Measurements from ENCODE around the gene ZNF774. TPM values are rescaled to one million over a fixed set of nuclear protein-coding genes. Genes with fewer than 3 reads are reported as not detected.
"Not testable (repeated sequence)": the region's sequence is repeated elsewhere in the genome, so short reads cannot be mapped to it uniquely, and the experiment has no call there.

The ZNF774 gene
- total RNA-seq, result 6.1 TPM

DNA sequence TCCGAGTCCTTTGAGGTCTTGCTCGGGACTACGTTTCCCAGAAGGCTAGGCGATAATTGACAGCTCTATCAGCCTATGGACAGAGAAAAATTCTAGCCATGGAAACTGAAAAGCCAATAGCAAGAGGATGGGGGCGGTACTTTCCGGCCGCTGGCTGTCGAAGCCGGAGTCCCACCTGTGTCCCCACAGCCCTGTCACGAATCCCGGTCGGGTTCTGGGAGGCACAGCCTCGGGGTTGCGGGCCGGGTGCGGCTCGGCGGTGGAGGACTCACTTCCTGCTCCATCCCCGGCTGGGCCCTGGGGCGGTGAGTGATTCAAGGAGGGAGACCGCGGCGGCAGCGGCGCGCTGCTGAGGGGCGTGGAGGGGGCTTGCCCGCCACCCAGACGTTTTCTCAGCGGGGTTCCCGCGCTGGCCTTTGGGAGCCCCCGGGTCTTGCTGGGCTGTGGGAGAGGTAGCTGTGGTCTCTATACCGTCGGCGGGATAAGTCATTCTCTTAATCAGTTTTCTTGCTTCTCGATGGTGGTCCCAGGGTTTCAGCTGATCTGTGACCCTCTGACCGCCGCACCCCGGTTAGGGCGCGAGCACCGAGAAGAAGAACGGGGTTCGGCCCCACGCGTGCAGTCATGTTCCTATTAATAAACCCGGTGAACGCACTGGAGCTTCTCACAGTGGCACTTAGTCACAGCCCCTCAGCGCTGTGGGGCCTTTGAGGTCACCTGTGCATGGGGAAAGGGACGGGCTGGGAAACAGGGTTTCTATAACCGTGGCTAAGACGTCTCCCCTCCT, at the start of gene ZNF774:
Gene ZNF774, plus strand, starts transcription at position 178 of the 787 bp plus-strand sequence. CDS start 2,377 bp downstream, outside the sequence.
- peak; percentile 89 for DNase-seq

DNA sequence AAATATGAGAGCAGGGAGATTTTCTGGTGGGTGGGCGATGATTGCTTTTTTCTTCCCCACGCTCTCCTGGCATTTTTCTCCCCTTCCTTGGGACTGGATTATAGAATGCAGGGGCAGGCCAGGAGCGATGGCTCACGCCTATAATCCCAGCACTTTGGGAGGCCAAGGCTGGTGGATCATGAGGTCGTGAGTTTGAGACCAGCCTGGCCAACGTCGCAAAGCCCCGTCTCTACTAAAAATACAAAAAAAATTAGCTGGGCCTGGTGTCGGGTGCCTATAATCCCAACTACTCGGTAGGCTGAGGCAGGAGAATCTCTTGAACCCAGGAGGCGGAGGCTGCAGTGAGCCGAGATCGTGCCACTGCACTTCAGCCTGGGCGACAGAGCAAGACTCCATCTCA, 46.7 kb upstream of the ZNF774 start:
- not testable (repeated sequence) for DNase-seq

DNA sequence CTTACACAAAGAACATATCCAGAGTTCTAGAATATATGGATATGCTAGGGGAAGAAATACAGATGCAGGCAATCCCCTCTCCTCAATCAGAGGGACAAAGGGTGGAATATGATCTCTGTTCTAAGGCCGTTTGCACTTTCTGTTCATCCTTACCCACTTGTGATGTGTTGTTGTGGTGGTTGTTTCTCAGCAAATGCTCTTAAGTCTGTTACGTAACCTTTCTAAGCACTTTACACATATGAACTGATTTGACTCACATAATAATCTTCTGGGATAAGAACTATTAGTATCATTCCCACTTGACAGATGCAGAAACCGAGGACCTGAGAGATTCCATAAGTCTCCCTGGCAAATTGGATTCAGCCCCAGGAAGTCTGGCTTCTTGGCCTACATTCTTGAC, 46.2 kb upstream of the ZNF774 start:
- no peak for DNase-seq

DNA sequence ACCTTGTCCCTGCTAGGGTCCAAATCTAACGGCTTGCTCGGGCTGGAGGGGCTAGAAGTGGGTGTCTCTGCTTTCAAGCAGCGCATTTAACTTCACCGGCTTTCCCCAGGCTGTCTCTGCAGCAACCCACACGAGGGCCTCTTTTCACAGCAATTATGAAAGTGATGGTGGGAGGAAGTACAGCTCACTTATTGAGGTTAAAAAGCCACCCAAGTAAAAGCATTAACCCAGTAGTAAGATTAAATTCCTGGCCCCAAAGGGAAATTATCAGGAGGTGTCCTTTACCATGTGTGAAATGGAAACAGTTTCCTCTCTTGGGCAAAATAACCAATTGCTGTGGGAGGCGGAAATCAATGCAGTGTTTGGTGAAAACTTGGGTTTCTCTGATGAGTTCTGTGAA, 45.5 kb upstream of the ZNF774 start:
- no peak for DNase-seq

DNA sequence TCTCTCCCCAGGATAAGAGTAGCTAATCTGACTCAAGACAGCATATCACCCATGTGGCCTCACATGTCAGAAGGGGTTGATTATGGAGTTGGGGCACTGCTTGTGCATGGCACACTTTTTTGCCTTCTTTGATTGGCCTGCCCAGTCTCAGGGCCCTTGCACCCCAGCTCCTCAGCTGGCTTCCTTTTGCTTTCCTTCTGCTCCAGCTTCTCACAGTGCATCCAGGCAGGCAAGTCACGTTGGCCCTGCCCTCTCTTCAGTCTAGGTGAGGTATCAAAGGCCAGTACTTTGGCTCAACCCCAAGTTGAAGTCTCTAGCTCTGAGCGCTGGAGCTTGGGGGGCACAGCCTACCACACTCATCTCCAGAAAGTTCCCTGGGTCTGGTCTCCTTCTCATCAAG, 44.4 kb upstream of the ZNF774 start:
- no peak for DNase-seq

DNA sequence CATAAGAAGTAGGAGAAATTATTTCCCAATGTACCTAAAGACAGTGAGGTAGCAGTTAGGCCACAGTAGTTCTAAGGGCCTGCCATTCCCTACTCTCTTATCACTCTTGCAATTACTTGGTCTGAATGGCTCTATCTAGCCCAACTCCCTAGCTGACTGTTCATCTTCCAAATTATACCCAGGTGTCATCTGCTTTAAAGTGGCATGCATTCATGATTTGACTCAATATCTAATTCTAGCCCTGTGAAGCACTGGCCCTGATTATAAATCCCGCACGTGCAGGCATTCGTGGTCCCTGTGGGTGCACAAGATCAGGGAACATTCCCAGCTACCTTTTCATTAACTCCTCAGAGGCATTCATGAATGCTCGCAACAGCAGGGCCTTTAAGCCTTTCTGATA, 43.1 kb upstream of the ZNF774 start:
- DNase-seq, result no peak

DNA sequence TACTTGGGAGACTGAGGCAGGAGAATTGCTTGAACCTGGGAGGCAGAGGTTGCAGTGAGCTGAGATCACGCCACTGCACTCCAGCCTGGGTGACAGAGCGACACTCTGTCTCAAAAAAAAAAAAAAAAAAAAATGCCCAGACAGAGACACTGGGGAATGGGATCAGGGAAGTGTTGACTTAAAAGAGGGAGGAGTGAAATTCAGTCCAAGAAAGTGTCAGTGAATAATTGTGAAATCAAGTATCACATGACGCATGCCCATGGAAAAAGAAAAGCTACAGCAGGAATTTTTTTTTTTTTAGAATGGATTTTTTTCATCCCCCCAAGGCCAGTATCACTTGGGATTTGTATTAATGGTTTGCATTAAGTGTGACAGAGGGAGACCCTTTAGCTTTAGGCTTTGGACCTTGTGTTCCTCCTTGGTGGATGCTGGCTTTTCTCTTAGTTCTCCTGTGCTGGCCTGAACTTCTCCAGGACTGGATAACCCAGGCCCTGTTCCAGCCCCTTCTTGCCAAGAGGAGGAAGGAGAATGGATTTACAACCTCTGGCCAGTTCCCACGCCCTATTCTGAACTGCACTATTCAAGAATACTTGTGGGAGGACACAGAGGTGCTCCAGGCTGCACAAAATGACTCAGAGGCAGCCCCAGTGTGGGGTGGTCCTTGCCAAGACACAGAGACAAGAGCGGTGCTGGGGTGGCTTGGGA, 36.7 kb upstream of the ZNF774 start:
- no peak for DNase-seq

DNA sequence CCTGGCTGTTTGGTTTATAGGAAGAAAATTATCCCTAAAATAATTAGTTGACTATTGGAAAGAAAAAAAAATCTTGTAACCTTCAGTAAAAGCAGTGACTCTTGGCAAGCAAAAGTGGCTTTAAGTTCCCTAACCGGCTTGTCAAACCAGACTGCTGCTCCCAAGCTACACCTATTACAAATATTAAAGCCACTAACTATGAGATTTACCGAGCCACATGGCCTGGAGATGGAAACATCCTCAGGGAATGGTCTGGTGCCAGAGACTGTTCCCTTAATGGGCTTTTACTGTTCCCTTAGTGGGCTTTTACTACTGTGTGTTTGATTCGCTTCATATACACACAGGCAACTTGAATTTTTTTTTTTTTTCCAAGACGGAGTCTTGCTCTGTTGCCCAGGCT, 35.9 kb upstream of the ZNF774 start:
- DNase-seq, result no peak

DNA sequence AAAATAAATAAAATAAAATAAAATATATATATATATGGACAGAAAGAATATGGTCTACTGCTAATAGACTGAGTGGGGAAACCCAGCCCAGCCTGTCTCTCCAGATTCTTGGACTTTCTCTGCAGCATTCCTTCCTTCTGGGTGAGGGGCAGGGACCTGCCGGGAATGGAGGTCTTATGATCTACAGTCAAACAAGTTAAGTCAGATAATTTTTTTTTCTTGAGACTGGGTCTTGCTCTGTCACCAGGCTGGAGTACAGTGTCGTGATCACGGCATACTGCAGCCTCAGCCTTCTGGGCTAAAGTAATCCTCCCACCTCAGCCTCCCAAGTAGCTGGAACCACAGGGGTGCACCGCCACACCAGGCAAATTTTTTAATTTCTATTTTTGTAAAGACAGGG, 33.5 kb upstream of the ZNF774 start:
- no peak for DNase-seq

DNA sequence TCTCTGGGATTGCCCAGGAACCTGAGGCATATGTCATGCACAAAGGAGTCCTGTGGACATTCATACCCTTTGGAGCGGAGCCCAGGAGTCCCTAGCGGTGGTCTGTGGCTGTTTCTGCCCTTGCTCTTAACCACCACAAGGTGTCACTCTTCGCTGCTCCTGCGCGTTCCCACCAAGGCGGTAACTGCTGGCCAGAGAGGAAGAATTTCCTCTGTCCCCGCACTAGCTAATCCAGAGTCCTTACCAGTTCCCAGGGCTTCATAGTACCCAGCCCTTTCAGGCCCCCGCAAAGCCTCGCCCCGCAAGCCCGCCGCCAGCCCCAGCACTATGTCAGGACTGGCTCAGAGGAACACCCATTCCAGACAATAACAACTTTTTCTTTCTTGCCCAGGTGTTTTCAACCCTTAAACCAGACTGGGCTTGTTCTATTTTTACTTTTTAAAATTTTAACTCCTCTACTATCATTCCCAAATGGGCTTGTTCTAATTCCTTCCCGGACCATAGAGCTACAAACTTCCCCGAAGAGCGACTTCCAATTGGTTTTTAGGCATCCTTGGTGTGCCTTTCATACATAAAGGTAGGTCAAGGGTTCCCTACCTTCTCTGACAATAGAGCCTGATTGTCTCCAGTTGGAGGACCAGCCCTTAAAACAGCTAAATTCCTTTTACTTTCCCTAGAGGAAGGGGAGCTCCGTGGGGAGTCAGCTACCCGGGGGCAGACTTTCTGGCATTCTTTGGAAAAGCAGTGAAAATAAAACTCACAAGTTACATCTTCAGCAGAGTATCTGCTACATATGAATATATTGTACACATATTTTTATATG, 31.8 kb upstream of the ZNF774 start:
- DNase-seq, result peak; percentile 66

DNA sequence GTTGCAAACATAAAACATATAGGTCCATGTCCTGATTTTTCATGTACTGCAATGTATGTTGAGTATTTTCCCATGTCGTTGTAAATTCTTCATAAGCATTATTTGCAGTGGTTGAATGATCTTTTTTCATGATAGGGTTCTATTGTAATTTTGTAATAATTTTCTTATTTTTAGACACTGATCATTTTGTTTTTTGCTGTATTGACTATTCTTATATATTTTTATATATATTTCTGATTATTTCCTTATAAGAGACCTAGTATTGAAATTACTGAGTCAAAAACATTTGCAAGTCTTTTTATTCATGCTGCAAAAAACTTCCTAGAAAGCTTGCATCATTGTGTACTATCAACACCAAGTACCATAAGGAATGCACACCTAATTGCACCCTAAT, 31.2 kb upstream of the ZNF774 start:
- no peak for DNase-seq

DNA sequence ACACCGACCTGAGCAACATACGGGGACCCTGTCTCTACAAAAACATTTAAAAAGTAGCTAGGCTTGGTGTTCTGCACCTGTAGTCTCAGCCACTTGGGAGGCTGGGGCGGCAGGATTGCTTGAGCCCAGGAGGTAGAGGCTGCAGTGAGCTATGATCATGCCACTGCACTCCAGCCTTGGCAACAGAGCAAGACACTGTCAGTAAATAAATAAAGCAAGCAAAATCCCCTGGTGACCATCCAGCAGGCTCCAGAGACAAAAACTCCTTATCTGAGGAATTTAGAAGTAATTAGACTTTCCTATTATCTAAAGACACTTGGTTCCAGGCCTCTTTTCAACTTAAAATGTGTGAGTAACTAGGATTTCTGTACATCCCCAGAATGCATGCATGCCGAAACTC, 29.5 kb upstream of the ZNF774 start:
- DNase-seq, result no peak

DNA sequence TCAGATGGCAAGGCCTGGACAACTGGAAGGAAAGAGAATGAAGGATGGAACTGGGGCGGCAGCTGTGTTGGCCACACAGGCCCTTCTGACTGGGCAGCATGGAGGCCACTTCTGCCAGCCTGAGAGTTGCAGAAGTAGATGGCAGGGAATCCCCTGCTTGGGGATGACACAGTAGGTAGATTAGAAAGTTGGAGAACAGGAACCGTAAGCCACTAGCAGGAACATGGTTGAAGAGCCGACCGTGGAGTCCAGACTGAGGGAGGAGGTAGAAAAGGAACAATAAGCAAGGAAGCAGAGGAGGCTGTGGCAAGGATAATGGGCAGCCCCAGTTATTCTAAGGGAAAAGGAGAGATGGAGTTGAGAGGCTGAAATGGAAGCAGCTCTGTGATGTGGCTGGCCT, 26.4 kb upstream of the ZNF774 start:
- no peak for DNase-seq

DNA sequence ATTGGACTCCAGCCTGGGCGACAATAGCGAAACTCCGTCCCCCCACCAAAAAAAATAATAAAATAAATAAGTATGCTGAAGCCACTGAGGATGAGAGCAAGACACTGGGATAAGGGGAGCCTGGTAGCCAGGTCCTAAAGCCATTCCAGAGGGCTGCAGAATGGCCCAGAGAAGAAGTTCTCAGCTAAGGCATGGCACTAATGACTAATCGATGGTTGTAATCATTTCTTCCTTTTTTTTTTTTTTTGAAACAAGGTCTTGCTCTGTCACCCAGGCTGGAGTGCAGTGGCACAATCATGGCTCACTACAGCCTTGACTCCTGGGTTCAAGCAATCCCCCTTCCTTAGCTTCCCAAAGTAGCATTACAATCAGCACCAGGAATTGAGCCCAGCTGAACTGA, 25.6 kb upstream of the ZNF774 start:
- DNase-seq, result no peak

DNA sequence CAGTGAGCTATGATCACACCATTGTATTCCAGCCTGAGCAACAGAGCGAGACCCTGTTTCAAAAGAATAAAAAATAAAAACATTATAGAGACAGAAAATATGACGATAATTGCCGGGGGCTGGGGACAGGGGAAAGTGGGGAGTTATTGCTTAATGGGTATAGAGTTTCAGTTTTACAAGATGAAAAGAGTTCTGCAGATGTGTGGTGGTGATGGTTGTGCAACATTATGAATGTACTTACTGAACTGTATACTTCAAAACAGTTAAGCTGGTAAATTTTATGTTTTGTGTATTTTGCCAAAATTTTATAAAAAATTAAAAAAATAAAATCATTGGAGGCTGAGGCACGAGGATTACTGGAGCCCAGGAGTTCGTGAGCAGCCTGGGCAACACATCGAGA, 24.8 kb upstream of the ZNF774 start:
- DNase-seq, result no peak

DNA sequence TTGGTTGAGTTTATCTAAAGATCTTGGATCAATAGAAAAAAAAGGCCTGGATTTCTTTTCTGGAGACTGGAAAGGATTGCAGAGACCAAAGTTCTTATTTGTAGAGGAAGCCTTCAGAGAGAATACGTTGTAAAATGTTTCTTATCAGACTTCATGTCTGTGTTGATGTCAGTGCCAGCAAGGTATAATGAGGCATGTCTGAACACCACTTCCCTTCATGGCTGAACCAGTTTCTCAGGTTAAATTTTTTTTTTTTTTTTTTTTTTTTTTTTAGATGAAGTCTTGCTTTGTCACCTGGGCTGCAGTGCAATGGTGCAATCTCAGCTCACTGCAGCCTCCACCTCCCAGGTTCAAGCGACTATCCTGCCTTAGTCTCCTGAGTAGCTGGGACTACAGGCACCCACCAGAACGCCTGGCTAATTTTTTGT, 17.8 kb upstream of the ZNF774 start:
- DNase-seq, result no peak

DNA sequence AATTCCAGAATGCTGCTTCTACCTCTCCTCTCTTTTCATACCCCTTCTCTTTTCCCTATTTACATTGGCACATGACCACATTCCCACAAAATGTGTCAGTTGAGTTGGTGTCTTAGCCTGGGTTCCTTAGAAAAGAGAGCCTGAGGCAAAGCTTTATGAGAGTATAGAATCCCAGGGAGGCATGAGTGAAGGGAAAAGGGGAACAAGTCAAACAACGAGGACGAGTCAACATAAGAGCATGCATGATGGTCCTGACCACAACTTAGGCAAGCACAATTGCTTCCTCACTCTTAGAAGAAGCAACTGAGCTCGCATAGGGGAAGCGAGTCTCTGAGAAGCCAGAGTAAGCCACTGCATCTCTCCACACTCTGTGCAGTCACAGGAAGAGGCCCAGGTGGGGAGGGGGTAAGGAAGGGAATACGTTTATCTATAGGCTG, 15.4 kb upstream of the ZNF774 start:
- DNase-seq, result no peak

DNA sequence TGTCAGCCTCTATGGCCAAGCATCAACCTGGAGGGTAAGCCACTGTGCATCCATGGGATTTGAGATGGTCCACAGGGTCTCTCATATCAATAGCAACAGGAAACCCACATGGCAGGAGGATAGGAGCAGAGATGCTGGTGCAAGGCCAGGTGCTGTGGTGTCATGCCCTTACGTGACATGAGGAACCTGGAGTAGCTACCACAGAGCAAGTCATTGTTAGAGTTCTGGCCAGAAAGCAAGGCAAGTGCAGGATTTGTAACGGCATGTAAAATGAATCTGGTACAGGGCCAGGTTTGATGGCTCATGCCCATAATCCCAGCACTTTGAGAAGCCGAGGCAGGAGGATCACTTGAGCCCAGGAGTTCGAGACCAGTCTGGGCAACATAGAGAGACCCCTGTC, 14.8 kb upstream of the ZNF774 start:
- DNase-seq, result no peak

DNA sequence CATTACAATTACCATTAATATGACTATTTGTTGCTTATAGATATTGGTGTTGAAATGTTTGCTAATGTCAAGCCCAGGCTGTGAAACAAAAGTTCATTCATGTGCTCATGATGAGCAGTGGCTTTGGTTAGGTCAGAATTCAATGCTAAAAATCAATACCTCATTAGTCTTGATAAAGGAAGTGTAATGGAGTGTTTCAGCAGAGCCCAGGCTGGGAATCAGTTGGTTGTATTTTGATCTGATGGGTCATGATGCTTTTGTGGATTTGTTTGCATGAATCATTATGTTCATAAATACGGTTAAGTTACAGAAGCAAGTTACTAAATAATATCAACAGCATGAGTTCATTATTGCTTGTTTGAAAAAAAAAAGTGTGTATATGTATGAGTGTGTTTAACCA, 13.6 kb upstream of the ZNF774 start:
- no peak for DNase-seq

DNA sequence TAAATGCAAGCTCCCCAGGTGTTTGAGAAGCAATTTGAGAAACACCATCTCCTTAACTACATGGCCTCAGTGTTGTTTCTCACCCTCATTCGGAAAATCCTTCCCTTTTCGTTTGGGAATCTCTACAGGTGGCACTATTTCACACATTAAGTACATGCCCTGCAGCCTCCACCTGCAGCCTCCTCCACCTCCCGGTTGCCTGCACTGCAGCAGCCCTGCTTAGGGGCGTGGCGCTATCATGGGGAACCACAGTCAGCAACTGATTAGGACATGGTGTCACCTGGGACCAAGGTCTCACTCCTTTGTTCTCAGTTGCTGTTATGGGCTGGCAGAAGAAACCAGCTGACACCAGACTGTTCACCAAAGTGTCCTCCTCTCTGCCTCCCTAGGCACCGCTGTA, 11.7 kb upstream of the ZNF774 start:
- no peak for DNase-seq

DNA sequence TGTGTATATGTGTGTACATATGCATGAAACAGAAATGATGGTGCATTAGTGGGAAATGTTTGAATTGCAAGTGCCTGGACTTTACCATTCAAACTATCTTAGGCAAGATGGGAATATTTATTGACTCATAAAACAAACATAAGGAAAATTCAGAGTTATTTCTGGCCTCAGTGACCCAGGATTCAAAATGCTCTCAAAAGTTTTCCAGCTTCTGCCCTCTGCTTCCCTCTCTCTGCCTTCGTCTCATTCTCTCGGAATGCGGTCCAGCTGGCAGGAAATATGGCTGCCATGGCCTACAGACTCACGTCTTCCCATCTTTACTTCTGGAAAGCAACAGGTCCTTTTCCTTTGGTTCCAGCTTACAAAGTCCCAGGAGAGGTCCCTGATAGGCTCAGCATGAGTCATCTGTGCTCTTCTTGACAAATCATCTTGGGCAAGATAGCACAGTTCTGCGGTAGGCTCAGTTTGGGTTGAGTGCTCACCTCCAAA, 8.7 kb upstream of the ZNF774 start:
- DNase-seq, result no peak

DNA sequence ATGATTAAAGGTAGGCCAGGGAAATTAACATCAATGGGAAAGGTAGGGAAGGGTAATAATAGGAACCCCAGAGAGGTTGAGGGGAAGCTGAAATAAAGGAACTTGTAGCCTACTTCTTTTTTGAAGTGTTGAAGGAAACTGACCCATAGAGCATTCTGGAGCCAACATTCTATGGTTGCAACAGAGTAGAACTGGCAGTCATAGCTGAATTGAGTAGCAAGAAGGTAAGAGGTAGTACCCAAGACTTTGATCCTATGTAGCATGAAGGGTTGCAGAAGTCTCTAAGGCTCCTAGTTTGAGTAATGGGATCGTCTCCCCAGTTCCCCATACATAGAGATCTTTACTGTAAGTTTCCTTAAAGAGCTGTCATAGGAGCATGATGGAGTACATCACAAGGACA, 7.4 kb upstream of the ZNF774 start:
- DNase-seq, result no peak

DNA sequence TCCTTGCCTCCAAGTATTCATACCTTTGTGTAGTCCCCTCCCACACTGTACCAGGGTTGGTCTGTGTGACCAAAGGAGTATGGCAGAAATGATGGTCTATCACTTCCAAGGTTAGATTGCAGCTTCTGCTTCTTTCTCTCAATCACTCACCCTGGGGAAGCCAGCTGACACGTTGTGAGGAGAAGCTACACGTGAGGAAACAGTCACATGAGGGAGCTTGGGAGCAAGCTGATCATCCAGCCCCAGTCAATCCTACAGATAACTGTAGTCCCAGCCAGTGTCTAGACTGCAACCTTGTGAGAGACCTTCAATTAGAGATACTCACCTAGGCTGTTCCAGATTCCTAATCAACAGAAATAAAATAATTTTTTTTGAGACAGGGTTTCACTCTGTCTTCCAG, 6.2 kb upstream of the ZNF774 start:
- no peak for DNase-seq
